ENCODE data around the gene RCAN2.

Gene RCAN2

DNA sequence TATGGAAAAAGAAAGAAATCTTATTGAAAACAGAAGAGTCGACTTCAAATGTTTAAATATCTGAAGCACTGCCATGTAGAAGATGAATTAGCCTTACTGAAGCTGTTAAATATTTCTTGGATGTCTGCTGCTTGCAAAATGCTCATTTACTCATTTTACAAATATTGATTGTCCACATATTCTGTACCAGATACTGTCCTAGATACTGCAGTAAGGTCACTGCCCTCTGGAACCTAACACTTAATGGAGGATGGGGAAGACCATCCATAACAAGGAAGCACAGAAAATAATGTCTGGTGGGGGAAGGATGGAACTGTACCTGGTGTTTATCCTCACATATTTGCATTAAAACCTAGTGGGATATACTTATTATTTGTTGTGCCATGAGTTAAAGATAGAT, 99.0 kb downstream of the RCAN2 start:
- TF ChIP-seq ZNF70 (CRISPR knock-in tag; IDR thresholded peaks at IDR 0.05) (no peak), SNAI2 (CRISPR knock-in tag; IDR thresholded peaks at IDR 0.05) (no peak), RARB (CRISPR knock-in tag; IDR thresholded peaks at IDR 0.05) (no peak), ARNTL (CRISPR knock-in tag; IDR thresholded peaks at IDR 0.05; ENCODE audit: borderline replicate concordance, low read depth) (no peak), ISL1 (CRISPR knock-in tag; IDR thresholded peaks at IDR 0.05) (no peak), CSDC2 (CRISPR knock-in tag; IDR thresholded peaks at IDR 0.05) (no peak), ZFP3 (CRISPR knock-in tag; IDR thresholded peaks at IDR 0.05) (no peak), ESRRG (CRISPR knock-in tag; IDR thresholded peaks at IDR 0.05) (no peak), CREB5 (CRISPR knock-in tag; IDR thresholded peaks at IDR 0.05; ENCODE audit: low read depth) (no peak), PPARA (CRISPR knock-in tag; IDR thresholded peaks at IDR 0.05; ENCODE audit: borderline replicate concordance) (no peak), GLIS3 (CRISPR knock-in tag; IDR thresholded peaks at IDR 0.05) (no peak), ZNF8 (CRISPR knock-in tag; IDR thresholded peaks at IDR 0.05) (no peak), BACH2 (CRISPR knock-in tag; IDR thresholded peaks at IDR 0.05; ENCODE audit: borderline replicate concordance) (no peak), PATZ1 (CRISPR knock-in tag; IDR thresholded peaks at IDR 0.05; ENCODE audit: borderline replicate concordance) (no peak), OSR1 (CRISPR knock-in tag; IDR thresholded peaks at IDR 0.05) (no peak), ZFP30 (CRISPR knock-in tag; IDR thresholded peaks at IDR 0.05) (no peak)
- TF ChIP-seq, protein P1, sequence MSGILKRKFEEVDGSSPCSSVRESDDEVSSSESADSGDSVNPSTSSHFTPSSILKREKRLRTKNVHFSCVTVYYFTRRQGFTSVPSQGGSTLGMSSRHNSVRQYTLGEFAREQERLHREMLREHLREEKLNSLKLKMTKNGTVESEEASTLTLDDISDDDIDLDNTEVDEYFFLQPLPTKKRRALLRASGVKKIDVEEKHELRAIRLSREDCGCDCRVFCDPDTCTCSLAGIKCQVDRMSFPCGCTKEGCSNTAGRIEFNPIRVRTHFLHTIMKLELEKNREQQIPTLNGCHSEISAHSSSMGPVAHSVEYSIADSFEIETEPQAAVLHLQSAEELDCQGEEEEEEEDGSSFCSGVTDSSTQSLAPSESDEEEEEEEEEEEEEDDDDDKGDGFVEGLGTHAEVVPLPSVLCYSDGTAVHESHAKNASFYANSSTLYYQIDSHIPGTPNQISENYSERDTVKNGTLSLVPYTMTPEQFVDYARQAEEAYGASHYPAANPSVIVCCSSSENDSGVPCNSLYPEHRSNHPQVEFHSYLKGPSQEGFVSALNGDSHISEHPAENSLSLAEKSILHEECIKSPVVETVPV (CRISPR knock-in tag; IDR thresholded peaks at IDR 0.05) = no peak
- TF ChIP-seq, protein P2, sequence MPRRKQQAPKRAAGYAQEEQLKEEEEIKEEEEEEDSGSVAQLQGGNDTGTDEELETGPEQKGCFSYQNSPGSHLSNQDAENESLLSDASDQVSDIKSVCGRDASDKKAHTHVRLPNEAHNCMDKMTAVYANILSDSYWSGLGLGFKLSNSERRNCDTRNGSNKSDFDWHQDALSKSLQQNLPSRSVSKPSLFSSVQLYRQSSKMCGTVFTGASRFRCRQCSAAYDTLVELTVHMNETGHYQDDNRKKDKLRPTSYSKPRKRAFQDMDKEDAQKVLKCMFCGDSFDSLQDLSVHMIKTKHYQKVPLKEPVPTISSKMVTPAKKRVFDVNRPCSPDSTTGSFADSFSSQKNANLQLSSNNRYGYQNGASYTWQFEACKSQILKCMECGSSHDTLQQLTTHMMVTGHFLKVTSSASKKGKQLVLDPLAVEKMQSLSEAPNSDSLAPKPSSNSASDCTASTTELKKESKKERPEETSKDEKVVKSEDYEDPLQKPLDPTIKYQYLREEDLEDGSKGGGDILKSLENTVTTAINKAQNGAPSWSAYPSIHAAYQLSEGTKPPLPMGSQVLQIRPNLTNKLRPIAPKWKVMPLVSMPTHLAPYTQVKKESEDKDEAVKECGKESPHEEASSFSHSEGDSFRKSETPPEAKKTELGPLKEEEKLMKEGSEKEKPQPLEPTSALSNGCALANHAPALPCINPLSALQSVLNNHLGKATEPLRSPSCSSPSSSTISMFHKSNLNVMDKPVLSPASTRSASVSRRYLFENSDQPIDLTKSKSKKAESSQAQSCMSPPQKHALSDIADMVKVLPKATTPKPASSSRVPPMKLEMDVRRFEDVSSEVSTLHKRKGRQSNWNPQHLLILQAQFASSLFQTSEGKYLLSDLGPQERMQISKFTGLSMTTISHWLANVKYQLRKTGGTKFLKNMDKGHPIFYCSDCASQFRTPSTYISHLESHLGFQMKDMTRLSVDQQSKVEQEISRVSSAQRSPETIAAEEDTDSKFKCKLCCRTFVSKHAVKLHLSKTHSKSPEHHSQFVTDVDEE (CRISPR knock-in tag; IDR thresholded peaks at IDR 0.05) = no peak
- TF ChIP-seq, protein P3, sequence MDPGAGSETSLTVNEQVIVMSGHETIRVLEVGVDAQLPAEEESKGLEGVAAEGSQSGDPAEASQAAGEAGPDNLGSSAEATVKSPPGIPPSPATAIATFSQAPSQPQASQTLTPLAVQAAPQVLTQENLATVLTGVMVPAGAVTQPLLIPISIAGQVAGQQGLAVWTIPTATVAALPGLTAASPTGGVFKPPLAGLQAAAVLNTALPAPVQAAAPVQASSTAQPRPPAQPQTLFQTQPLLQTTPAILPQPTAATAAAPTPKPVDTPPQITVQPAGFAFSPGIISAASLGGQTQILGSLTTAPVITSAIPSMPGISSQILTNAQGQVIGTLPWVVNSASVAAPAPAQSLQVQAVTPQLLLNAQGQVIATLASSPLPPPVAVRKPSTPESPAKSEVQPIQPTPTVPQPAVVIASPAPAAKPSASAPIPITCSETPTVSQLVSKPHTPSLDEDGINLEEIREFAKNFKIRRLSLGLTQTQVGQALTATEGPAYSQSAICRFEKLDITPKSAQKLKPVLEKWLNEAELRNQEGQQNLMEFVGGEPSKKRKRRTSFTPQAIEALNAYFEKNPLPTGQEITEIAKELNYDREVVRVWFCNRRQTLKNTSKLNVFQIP (CRISPR knock-in tag; IDR thresholded peaks at IDR 0.05; ENCODE audit: borderline replicate concordance, low read depth) = no peak
- ATAC-seq = no peak

DNA sequence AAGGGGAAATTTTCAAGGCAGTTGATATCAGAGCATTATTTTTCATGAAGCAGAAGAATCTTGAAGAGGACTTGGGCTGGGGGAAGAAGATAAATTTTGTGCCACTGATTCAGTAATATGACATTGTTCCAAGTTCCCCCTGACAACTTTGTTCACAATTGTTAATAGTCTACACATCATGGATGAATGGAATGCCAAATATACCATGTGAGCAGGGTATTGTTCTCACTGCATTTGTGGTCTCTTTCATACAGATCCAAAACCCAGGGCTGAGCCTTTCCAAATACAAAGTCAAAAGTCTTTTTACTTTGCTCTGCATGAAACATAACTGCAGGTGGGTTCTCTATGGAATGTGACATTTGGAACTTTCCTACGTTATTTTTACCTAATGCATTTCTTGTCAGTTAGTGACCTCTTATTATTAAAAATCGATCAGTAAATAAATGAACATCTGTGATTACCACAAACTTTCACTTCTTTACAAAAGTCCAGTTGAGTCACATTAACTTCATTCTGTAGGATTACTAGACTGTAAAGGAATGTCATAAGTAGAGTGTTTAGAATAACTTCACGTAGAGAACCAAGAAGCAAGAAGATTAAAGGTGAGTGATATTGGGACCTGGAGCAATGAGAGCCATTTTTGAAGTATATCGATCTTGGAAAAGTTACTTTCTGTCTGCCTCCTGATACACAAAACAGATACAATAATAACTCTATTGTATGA, 100.9 kb downstream of the RCAN2 start:
- no peak for TF ChIP-seq ZNF70 (CRISPR knock-in tag; IDR thresholded peaks at IDR 0.05)
- no peak for TF ChIP-seq PATZ1 (CRISPR knock-in tag; IDR thresholded peaks at IDR 0.05; ENCODE audit: borderline replicate concordance)
- no peak for TF ChIP-seq GLIS3 (CRISPR knock-in tag; IDR thresholded peaks at IDR 0.05)
- TF ChIP-seq ZNF8 (CRISPR knock-in tag; IDR thresholded peaks at IDR 0.05) = no peak
- TF ChIP-seq CREB5 (CRISPR knock-in tag; IDR thresholded peaks at IDR 0.05; ENCODE audit: low read depth) = no peak
- TF ChIP-seq ESRRG (CRISPR knock-in tag; IDR thresholded peaks at IDR 0.05) = no peak
- TF ChIP-seq PPARA (CRISPR knock-in tag; IDR thresholded peaks at IDR 0.05; ENCODE audit: borderline replicate concordance) = no peak
- no peak for TF ChIP-seq TCF4 (CRISPR knock-in tag; IDR thresholded peaks at IDR 0.05; ENCODE audit: borderline replicate concordance)
- no peak for TF ChIP-seq CSDC2 (CRISPR knock-in tag; IDR thresholded peaks at IDR 0.05)
- no peak for TF ChIP-seq ZFP30 (CRISPR knock-in tag; IDR thresholded peaks at IDR 0.05)
- TF ChIP-seq BACH2 (CRISPR knock-in tag; IDR thresholded peaks at IDR 0.05; ENCODE audit: borderline replicate concordance) = no peak
- TF ChIP-seq OSR1 (CRISPR knock-in tag; IDR thresholded peaks at IDR 0.05) = no peak
- TF ChIP-seq ZC3H10 (CRISPR knock-in tag; IDR thresholded peaks at IDR 0.05) = no peak
- no peak for TF ChIP-seq ISL1 (CRISPR knock-in tag; IDR thresholded peaks at IDR 0.05)
- TF ChIP-seq, protein P2 (CRISPR knock-in tag; IDR thresholded peaks at IDR 0.05) = no peak
- no peak for TF ChIP-seq TOX (CRISPR knock-in tag; IDR thresholded peaks at IDR 0.05; ENCODE audit: borderline replicate concordance)
- TF ChIP-seq SNAI2 (CRISPR knock-in tag; IDR thresholded peaks at IDR 0.05) = no peak
- no peak for ATAC-seq

Measured in SK-N-SH treated with all-trans-retinoic acid at 6 μM for 48 hours (cell line).